ENCODE results near the gene OSBPL10. TPM values are rescaled to one million over a fixed set of nuclear protein-coding genes. Genes with fewer than 3 reads are reported as not detected.

OSBPL10 gene
- total and polyA plus RNA-seq, 9 donors, result 2.5 to 36.6 (median 10.6) TPM

DNA sequence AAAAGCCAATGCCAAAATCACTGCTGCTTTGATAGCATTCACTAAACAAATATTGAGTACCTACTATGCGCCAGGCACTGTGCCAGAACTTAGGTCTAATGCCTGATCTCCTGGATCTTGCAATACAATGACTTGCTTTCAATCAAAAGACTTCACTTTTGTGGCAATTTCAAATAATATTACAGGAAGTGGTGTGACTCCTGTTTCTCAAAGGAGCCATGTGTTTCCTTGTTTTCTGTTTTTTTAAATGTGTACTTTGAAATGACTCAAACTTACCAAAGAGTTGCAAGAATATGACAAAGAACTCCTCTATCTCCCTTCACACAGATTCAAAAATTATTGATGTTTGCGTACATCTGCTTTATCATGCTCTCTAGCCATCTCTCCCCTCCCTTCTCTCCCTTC lies 18.3 kb downstream of the OSBPL10 start:
- 74 to 93% (median 79%) methylated on average over 2 of the region's 2 CpGs for WGBS, 3 donors
- intact Hi-C loops (cut with DNase I), result no loop called here

GRCh38 chr3:31960793-31961431 lies 20.1 kb downstream of the OSBPL10 start:
- H3K36me3 ChIP-seq, result no peaks in the 10 kb centered on the region
- DNase-seq, result no peak
- peak overlapping the region in 1 of 2 donors; percentile 73 for H3K27ac ChIP-seq
- TF ChIP-seq, protein P1, sequence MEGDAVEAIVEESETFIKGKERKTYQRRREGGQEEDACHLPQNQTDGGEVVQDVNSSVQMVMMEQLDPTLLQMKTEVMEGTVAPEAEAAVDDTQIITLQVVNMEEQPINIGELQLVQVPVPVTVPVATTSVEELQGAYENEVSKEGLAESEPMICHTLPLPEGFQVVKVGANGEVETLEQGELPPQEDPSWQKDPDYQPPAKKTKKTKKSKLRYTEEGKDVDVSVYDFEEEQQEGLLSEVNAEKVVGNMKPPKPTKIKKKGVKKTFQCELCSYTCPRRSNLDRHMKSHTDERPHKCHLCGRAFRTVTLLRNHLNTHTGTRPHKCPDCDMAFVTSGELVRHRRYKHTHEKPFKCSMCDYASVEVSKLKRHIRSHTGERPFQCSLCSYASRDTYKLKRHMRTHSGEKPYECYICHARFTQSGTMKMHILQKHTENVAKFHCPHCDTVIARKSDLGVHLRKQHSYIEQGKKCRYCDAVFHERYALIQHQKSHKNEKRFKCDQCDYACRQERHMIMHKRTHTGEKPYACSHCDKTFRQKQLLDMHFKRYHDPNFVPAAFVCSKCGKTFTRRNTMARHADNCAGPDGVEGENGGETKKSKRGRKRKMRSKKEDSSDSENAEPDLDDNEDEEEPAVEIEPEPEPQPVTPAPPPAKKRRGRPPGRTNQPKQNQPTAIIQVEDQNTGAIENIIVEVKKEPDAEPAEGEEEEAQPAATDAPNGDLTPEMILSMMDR (IDR thresholded peaks at IDR 0.05), result no peak
- TF ChIP-seq EP300 (IDR thresholded peaks at IDR 0.05) (no peak), POLR2A (IDR thresholded peaks at IDR 0.05) (no peak)
- 33 to 49% (median 42%) methylated on average over 4 of the region's 4 CpGs for WGBS, 3 donors
- no peaks in the 10 kb centered on the region for H3K9me3 ChIP-seq
- no peak overlapping the region for H3K4me3 ChIP-seq
- peaks cover 9% of the 10 kb centered on the region for H3K4me1 ChIP-seq (ENCODE audit: insufficient read depth)
- H3K27me3 ChIP-seq, result no peaks in the 10 kb centered on the region
- intact Hi-C loops (cut with DNase I), result no loop called here

More for the DNA sequence above, 18.3 kb downstream of the OSBPL10 start:
- no peak for DNase-seq
- Histone ChIP-seq H3K36me3 (no peaks in the 10 kb centered on the region), H3K4me1 (ENCODE audit: insufficient read depth) (peaks cover 9% of the 10 kb centered on the region), H3K9me3 (no peaks in the 10 kb centered on the region), H3K27ac (no peak overlapping the region), H3K4me3 (no peak overlapping the region), H3K27me3 (no peaks in the 10 kb centered on the region)
- no peak for TF ChIP-seq POLR2A (IDR thresholded peaks at IDR 0.05)
- TF ChIP-seq, protein P1 (IDR thresholded peaks at IDR 0.05), result no peak
- TF ChIP-seq EP300 (IDR thresholded peaks at IDR 0.05), result no peak

GRCh38 chr3:31959951-31960792 lies 20.9 kb downstream of the OSBPL10 start:
- TF ChIP-seq POLR2A (IDR thresholded peaks at IDR 0.05), result no peak
- TF ChIP-seq EP300 (IDR thresholded peaks at IDR 0.05), result no peak
- TF ChIP-seq, protein P1 (IDR thresholded peaks at IDR 0.05), result no peak
- Histone ChIP-seq H3K27ac (peak overlapping the region; percentile 24 to 73), H3K4me1 (ENCODE audit: insufficient read depth) (peaks cover 9% of the 10 kb centered on the region), H3K27me3 (no peaks in the 10 kb centered on the region), H3K4me3 (peak overlapping the region; percentile 25), H3K36me3 (no peaks in the 10 kb centered on the region), H3K9me3 (no peaks in the 10 kb centered on the region)
- DNase-seq, result no peak
- intact Hi-C loops (cut with DNase I), result no loop called here
- WGBS, 3 donors, result 6 to 7% (median 7%) methylated on average over 7 of the region's 7 CpGs

DNA sequence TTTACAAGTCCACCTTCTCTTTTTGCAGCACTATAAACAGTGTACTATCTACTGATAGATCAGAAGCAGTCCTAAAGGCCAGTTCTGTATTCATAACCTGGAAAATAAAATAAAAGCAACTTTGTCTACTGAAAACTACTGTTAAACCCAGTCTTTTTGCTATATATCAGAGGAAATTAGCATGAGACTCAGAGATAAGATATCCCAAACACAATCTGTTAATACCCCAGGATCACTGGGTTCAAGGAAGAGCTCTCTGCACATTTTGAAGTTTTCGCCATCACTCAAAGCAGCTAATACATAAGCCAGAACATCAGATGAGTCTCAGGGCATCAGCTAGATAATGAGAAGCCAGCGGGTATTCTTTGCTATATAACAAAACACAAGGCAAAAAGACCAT lies 21.8 kb downstream of the OSBPL10 start:
- peaks cover 9% of the 10 kb centered on the region for H3K4me1 ChIP-seq (ENCODE audit: insufficient read depth)
- intact Hi-C loops (cut with DNase I), result no loop called here
- no peaks in the 10 kb centered on the region for H3K27me3 ChIP-seq
- H3K4me3 ChIP-seq, result no peak overlapping the region
- H3K9me3 ChIP-seq, result no peaks in the 10 kb centered on the region
- H3K36me3 ChIP-seq, result no peaks in the 10 kb centered on the region
- TF ChIP-seq, protein P1 (IDR thresholded peaks at IDR 0.05), result no peak
- TF ChIP-seq POLR2A (IDR thresholded peaks at IDR 0.05), result no peak
- no peak for TF ChIP-seq EP300 (IDR thresholded peaks at IDR 0.05)
- no peak for DNase-seq
- WGBS, 3 donors, result 34 to 49% (median 42%) methylated on average over 2 of the region's 2 CpGs
- peak overlapping the region in 1 of 2 donors; percentile 73 for H3K27ac ChIP-seq

Data from ovary (tissue), 9 donors.